CD4-positive, alpha-beta memory T cell (primary cell): ENCODE results near the gene RPS6KA5. TPM values are rescaled to one million over a fixed set of nuclear protein-coding genes. Genes with fewer than 3 reads are reported as not detected.
A peak's percentile ranks its signal among the peaks of the same experiment; 100 is the strongest.
"Not testable (repeated sequence)": the region's sequence is repeated elsewhere in the genome, so short reads cannot be mapped to it uniquely, and the experiment has no call there.

ENCODE experiments used
- CTCF ChIA-PET: fragments of 350-600 bp; sonication (Branson Sonifier 250); formaldehyde crosslinking; loops from one replicate; lab custom pipeline; 2021; ENCODE audit warnings: inconsistent platforms; ENCODE audit not compliant: partially characterized antibody; lab: Charles Lee
- POLR2A ChIA-PET: fragments of 350-600 bp; sonication (Branson Sonifier 250); formaldehyde crosslinking; loops from one replicate; lab custom pipeline; 2021; ENCODE audit not compliant: partially characterized antibody; lab: Charles Lee
- DNase-seq, 5 donors: peaks; one replicate each; pipeline versions ENCODE4 v3.0.0 to v3.0.0-alpha.2; 2020 to 2022; ENCODE audit warnings: mixed read lengths in 1 of 5
- H3K27ac ChIP-seq: one replicate; pipeline ENCODE4 v1.7.0; 2013; ENCODE audit warnings: low read depth, low read length
- H3K27me3 ChIP-seq: 2 replicates; pipeline ENCODE4 v1.7.0; 2013; ENCODE audit warnings: mild to moderate bottlenecking, low read length, moderate library complexity; ENCODE audit not compliant: insufficient read depth
- H3K36me3 ChIP-seq: 2 replicates; pipeline ENCODE4 v1.7.0; 2013; ENCODE audit warnings: mild to moderate bottlenecking, low read length, moderate library complexity; ENCODE audit not compliant: insufficient read depth
- H3K4me1 ChIP-seq: 2 replicates; pipeline ENCODE4 v1.7.0; 2013; ENCODE audit warnings: mild to moderate bottlenecking, low read length, moderate library complexity; ENCODE audit not compliant: insufficient read depth
- H3K4me3 ChIP-seq, 2 donors: one replicate each; pipeline ENCODE4 v1.7.0; 2013; ENCODE audit warnings: low read length in 2 of 2, mild to moderate bottlenecking in 1 of 2
- H3K9me3 ChIP-seq, 2 donors: one replicate each; pipeline ENCODE4 v1.7.0; 2013; ENCODE audit warnings: low read length in 2 of 2, control low read depth in 1 of 2; ENCODE audit not compliant: control insufficient read depth in 1 of 2
- H3K27ac Mint-ChIP-seq, 7 donors: one replicate each; pipeline ENCODE4 v1.8.0; 2020 to 2021; ENCODE audit warnings: mixed read lengths in 7 of 7, mild to moderate bottlenecking in 6 of 7, inconsistent platforms in 3 of 7, moderate library complexity in 3 of 7
- H3K27me3 Mint-ChIP-seq, 2 donors: one replicate each; pipeline ENCODE4 v1.8.0; 2020 to 2021; ENCODE audit warnings: mixed read lengths in 2 of 2
- H3K36me3 Mint-ChIP-seq, 2 donors: one replicate each; pipeline ENCODE4 v1.8.0; 2020 to 2021; ENCODE audit warnings: mixed read lengths in 2 of 2, inconsistent platforms in 1 of 2, mild to moderate bottlenecking in 1 of 2
- H3K4me1 Mint-ChIP-seq, 4 donors: one replicate each; pipeline ENCODE4 v1.8.0; 2020 to 2021; ENCODE audit warnings: mixed read lengths in 4 of 4, mild to moderate bottlenecking in 1 of 4
- H3K4me3 Mint-ChIP-seq, 8 donors: one replicate each; pipeline ENCODE4 v1.8.0; 2020 to 2021; ENCODE audit warnings: mixed read lengths in 8 of 8, mild to moderate bottlenecking in 7 of 8, moderate library complexity in 6 of 8, inconsistent platforms in 3 of 8
- H3K9me3 Mint-ChIP-seq, 8 donors: one replicate each; pipeline ENCODE4 v1.8.0; 2020 to 2021; ENCODE audit warnings: mixed read lengths in 8 of 8, mild to moderate bottlenecking in 5 of 8, inconsistent platforms in 3 of 8, moderate library complexity in 1 of 8
- intact Hi-C: fragments of 100-400 bp; cut with micrococcal nuclease; formaldehyde crosslinking; loops from one replicate; pipeline ENCODE4 v1.15.1; 2023
- polyA plus RNA-seq, 2 donors: library from polyadenylated mRNA; unstranded; fragments of 300-500 nt; fragmentation: Illumina TruSeq; gene quantifications; one replicate each; pipeline ENCODE4 v1.2.3, GENCODE V29; 2021
- total RNA-seq, 2 experiments: library from RNA; stranded (reverse); gene quantifications; one replicate each; pipeline ENCODE4 v1.2.3, GENCODE V29; 2021

Gene RPS6KA5
- total and polyA plus RNA-seq, 4 experiments from 2014 or later = 28.8 to 44.7 (median 36.3) TPM

DNA sequence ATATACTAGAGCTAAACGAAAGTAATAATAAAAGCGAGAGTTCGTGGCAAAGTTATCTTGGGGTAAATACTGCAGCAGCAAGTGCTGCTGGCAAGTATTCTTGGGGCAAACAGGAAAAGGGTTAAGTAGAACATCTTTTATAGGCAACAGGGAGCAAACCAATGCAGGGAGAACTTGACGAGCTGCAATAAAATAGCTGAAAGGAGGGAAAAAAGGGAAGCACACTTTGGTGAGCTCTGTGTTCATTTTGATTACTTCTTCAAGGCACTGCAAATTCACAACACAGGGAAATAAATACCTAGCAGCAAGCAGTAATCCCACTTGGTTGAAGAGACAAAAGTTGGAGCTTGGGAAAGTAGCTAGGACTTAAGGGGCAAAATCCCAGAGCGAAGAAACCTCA lies 201.9 kb downstream of the RPS6KA5 start:
- Histone ChIP-seq H3K4me1 (no peaks in the 10 kb centered on the region), H3K4me3 (no peak overlapping the region), H3K9me3 (no peaks in the 10 kb centered on the region), H3K27me3 (no peaks in the 10 kb centered on the region), H3K36me3 (no peaks in the 10 kb centered on the region), H3K27ac (no peak overlapping the region)
- no peak for DNase-seq
- intact Hi-C loops = no loop called here
- Mint-ChIP-seq H3K4me3 (no peak overlapping the region), H3K4me1 (no peaks in the 10 kb centered on the region), H3K9me3 (no peaks in the 10 kb centered on the region), H3K36me3 (peaks cover 6 to 20% of the 10 kb centered on the region in 2 donors), H3K27ac (peak overlapping the region in 1 of 7 donors; percentile 13), H3K27me3 (no peaks in the 10 kb centered on the region)
- POLR2A ChIA-PET = no interaction called here
- CTCF ChIA-PET = no interaction called here

- Histone ChIP-seq H3K4me3 (no peak overlapping the region), H3K36me3 (no peaks in the 10 kb centered on the region), H3K27ac (no peak overlapping the region), H3K9me3 (no peaks in the 10 kb centered on the region), H3K4me1 (no peaks in the 10 kb centered on the region), H3K27me3 (no peaks in the 10 kb centered on the region)
- ChIA-PET POLR2A (no interaction called here), CTCF (no interaction called here)
- intact Hi-C loops = no loop called here
- Mint-ChIP-seq H3K27ac (no peak overlapping the region), H3K27me3 (no peaks in the 10 kb centered on the region), H3K36me3 (peaks cover 7 to 20% of the 10 kb centered on the region in 2 donors), H3K4me3 (no peak overlapping the region), H3K4me1 (no peaks in the 10 kb centered on the region), H3K9me3 (no peaks in the 10 kb centered on the region)
- DNase-seq = no peak
Observed at GRCh38 chr14:90857866-90858265, 202.6 kb downstream of the RPS6KA5 start.

DNA sequence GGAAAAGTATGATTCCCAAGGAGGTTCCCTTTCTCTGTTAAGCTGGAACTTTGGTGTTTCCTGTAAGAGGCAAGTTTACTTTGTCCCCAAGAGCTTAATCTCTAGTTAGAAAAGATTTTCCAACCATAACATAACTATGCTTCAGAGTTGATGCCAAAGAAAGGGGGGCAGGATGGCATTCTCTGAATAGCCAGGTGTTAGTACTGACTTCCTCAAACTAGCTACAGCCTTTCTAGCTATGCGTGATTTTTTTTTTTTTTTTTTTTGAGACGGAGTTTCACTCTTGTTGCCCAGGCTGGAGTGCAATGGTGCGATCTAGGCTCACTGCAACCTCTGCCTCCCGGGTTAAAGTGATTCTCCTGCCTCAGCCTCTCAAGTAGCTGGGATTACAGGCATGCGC lies 204.3 kb downstream of the RPS6KA5 start:
- H3K36me3 Mint-ChIP-seq = peaks cover 6 to 16% of the 10 kb centered on the region in 2 donors
- H3K4me3 Mint-ChIP-seq, H3K27me3 ChIP-seq, DNase-seq, CTCF ChIA-PET, H3K27ac Mint-ChIP-seq, H3K4me1 Mint-ChIP-seq, H3K4me3 ChIP-seq, H3K4me1 ChIP-seq, H3K36me3 ChIP-seq, H3K9me3 ChIP-seq, POLR2A ChIA-PET, H3K27ac ChIP-seq, H3K9me3 Mint-ChIP-seq, intact Hi-C loops, H3K27me3 Mint-ChIP-seq: not testable (repeated sequence)

GRCh38 chr14:90853116-90853515 lies 207.3 kb downstream of the RPS6KA5 start:
- H3K4me3 ChIP-seq = no peak overlapping the region
- no peaks in the 10 kb centered on the region for H3K9me3 ChIP-seq
- H3K4me1 ChIP-seq = no peaks in the 10 kb centered on the region
- Mint-ChIP-seq H3K4me1 (peaks cover 0 to 1% (median 0%) of the 10 kb centered on the region in 4 donors), H3K27me3 (no peaks in the 10 kb centered on the region), H3K9me3 (no peaks in the 10 kb centered on the region), H3K36me3 (peaks cover 6 to 10% of the 10 kb centered on the region in 2 donors), H3K27ac (no peak overlapping the region), H3K4me3 (no peak overlapping the region)
- intact Hi-C loops = no loop called here
- CTCF ChIA-PET = interaction anchor here (0.7 kb wide), 1 partner anchor 318 kb away, joined by 3 read pairs; no protein-coding TSS in a partner anchor
- no peak overlapping the region for H3K27ac ChIP-seq
- DNase-seq = no peak
- no peaks in the 10 kb centered on the region for H3K27me3 ChIP-seq
- no peaks in the 10 kb centered on the region for H3K36me3 ChIP-seq
- POLR2A ChIA-PET = no interaction called here

DNA sequence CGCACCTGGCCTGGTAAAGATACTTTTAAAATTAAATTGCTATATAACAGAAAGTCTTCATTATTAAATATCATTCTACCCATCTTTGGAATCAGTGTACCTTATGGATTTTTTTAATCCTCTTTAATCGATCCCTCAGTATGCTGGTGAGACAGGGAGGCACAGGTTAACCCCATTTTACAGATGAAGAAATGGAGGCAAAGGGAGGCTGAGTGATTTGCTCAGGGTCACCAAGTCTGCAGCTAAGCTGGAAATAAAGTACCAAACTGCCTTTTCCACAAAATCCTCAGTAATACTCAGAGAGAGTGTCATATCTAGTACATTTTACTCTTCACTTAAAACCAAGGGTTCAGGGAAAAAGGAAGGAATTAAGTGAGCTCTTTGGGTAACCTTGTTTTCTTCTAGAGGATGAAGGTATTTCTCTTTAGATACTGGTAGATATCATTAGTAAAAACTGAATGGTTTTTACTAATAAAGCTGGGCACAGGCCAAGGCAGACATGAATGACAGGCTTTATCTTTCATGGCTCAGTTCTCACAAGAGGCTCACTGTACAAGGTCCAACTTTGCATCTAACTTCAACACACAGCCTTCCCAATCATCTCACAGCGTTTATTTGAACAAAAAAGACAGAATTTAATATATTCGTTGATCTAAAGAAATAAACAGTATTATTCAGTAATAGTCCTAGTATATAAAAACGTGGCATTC lies 209.0 kb downstream of the RPS6KA5 start:
- Histone ChIP-seq H3K4me1 (no peaks in the 10 kb centered on the region), H3K9me3 (no peaks in the 10 kb centered on the region), H3K27ac (no peak overlapping the region), H3K4me3 (no peak overlapping the region), H3K27me3 (no peaks in the 10 kb centered on the region), H3K36me3 (no peaks in the 10 kb centered on the region)
- no peak overlapping the region for H3K27ac Mint-ChIP-seq
- no peak overlapping the region for H3K4me3 Mint-ChIP-seq
- H3K9me3 Mint-ChIP-seq = no peaks in the 10 kb centered on the region
- peaks cover 6 to 18% of the 10 kb centered on the region in 2 donors for H3K36me3 Mint-ChIP-seq
- no peaks in the 10 kb centered on the region for H3K27me3 Mint-ChIP-seq
- peaks cover 0 to 3% (median 0%) of the 10 kb centered on the region in 4 donors for H3K4me1 Mint-ChIP-seq
- intact Hi-C loops = no loop called here
- DNase-seq = no peak
- POLR2A ChIA-PET = no interaction called here
- CTCF ChIA-PET = no interaction called here

- H3K9me3 Mint-ChIP-seq = no peaks in the 10 kb centered on the region
- H3K4me3 ChIP-seq = no peak overlapping the region
- POLR2A ChIA-PET = no interaction called here
- no peak overlapping the region for H3K27ac ChIP-seq
- H3K4me3 Mint-ChIP-seq = no peak overlapping the region
- intact Hi-C loops = no loop called here
- DNase-seq = no peak
- H3K36me3 ChIP-seq = no peaks in the 10 kb centered on the region
- no peaks in the 10 kb centered on the region for H3K27me3 ChIP-seq
- H3K27me3 Mint-ChIP-seq = no peaks in the 10 kb centered on the region
- H3K9me3 ChIP-seq = no peaks in the 10 kb centered on the region
- no peaks in the 10 kb centered on the region for H3K4me1 ChIP-seq
- H3K27ac Mint-ChIP-seq = no peak overlapping the region
- peaks cover 6 to 26% of the 10 kb centered on the region in 2 donors for H3K36me3 Mint-ChIP-seq
- CTCF ChIA-PET = no interaction called here
- H3K4me1 Mint-ChIP-seq = peaks cover 0 to 3% (median 0%) of the 10 kb centered on the region in 4 donors
Observed at GRCh38 chr14:90850487-90850886, 210.0 kb downstream of the RPS6KA5 start.

DNA sequence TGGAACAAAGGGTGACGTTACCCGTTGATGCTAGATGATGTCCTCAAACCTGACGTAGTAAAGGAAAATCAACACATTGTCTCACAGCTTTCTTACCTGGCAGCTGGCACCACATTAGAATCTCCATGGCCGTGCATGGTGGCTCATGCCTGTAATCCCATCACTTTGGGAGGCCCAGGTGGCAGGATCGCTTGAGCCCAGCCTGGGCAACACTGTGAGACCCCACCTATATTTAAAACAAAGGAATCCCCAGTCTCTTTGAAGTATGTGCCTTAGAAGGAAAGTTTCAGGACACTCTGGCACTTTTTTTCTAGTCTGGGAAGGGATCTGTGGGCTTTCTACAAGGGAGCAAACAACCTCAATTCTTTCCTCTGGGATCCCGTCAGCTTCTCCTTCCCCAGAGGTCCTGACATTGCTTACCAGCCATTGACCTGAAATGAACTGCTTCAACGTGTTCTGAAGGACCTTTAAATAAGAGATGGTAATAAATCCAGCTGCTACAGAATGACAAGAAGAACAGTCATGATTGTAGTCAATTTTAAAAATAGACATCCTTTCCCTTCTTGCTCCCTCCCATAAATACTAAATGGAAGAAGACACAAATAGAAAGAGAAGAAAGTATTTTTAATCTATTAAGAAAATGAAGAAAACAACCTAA lies 210.5 kb downstream of the RPS6KA5 start:
- CTCF ChIA-PET = no interaction called here
- peaks cover 0 to 3% (median 0%) of the 10 kb centered on the region in 4 donors for H3K4me1 Mint-ChIP-seq

More for the DNA sequence above, 210.5 kb downstream of the RPS6KA5 start:
- H3K9me3 ChIP-seq = no peaks in the 10 kb centered on the region
- no peak overlapping the region for H3K27ac ChIP-seq
- H3K36me3 Mint-ChIP-seq = peaks cover 6 to 26% of the 10 kb centered on the region in 2 donors
- intact Hi-C loops = no loop called here
- no peaks in the 10 kb centered on the region for H3K9me3 Mint-ChIP-seq
- no peaks in the 10 kb centered on the region for H3K4me1 ChIP-seq
- H3K27me3 Mint-ChIP-seq = no peaks in the 10 kb centered on the region
- POLR2A ChIA-PET = no interaction called here
- H3K27me3 ChIP-seq = no peaks in the 10 kb centered on the region
- H3K27ac Mint-ChIP-seq = no peak overlapping the region
- DNase-seq = no peak
- no peaks in the 10 kb centered on the region for H3K36me3 ChIP-seq
- H3K4me3 Mint-ChIP-seq = no peak overlapping the region
- H3K4me3 ChIP-seq = no peak overlapping the region
